ENCODE measurements around the gene P2RY1.

Gene P2RY1

DNA sequence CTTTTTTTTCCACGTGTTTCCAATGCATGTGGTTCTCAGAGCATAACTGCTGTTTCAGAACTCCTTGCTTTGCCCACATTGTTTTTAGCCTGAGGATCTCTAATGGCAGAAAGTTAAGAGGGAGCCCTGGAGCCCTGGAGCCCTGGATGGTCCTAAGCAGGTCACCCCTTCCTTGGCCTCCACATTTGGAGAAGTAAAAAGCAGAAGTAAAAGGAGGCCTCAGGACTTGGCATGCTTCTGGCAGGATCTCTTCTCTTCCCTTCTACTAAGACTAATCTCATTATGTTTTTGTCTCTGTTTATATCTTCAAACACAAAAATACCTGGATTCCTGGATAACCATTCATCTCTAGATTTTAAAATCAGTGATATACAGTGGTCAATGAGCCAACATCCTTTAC is 50.1 kb downstream of the P2RY1 start:
- no peak for DNase-seq (ENCODE audit: low read depth)
- TF ChIP-seq, protein P1, sequence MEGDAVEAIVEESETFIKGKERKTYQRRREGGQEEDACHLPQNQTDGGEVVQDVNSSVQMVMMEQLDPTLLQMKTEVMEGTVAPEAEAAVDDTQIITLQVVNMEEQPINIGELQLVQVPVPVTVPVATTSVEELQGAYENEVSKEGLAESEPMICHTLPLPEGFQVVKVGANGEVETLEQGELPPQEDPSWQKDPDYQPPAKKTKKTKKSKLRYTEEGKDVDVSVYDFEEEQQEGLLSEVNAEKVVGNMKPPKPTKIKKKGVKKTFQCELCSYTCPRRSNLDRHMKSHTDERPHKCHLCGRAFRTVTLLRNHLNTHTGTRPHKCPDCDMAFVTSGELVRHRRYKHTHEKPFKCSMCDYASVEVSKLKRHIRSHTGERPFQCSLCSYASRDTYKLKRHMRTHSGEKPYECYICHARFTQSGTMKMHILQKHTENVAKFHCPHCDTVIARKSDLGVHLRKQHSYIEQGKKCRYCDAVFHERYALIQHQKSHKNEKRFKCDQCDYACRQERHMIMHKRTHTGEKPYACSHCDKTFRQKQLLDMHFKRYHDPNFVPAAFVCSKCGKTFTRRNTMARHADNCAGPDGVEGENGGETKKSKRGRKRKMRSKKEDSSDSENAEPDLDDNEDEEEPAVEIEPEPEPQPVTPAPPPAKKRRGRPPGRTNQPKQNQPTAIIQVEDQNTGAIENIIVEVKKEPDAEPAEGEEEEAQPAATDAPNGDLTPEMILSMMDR (IDR thresholded peaks at IDR 0.05; ENCODE audit: control insufficient read depth, insufficient read depth, low read depth, low read length, missing control alignments), result no peak
- H3K4me3 ChIP-seq (ENCODE audit: control insufficient read depth, low read depth, low read length), result no peak overlapping the region
